ENCODE results near the gene ERP27.

DNA sequence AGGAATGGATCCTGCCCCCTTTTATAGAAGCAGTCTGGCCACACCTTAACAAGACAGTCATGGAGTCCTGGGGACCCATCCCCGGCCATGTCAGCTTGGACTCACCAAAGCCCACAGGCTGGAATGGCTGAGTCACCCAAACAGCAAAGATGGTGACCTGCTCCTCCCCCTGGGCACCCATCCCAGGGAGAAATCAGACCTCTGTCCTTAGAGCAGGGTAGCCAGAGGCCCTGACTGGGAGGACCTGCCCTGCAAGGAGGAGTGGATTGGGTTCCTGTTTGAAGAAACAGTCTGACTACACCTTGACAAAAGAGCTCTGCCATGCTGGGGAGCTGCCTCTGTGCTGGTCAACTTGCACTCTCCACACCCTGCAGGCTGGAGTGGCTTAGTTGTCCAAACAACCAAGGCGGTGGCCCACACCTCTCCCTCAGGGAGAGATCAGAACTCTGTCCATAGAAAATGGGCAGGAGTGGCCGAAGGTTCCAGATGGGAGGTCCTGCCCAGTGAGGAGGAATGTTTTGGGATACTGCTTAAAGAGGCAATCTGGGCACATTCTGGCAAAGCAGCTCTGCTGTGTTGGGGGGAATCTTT lies 69.3 kb downstream of the ERP27 start:
- TF ChIP-seq ZNF274 (IDR thresholded peaks at IDR 0.05; ENCODE audit: low read depth, low read length) (no peak), YY1 (IDR thresholded peaks at IDR 0.05; ENCODE audit: insufficient read depth, insufficient read length) (no peak), SUZ12 (IDR thresholded peaks at IDR 0.05; ENCODE audit: extremely low read depth, insufficient read depth, insufficient read length) (no peak)

Measured in NT2/D1 (cell line).